Adrenal gland (tissue), 12 donors: ENCODE results near the gene C8G. TPM values are rescaled to one million over a fixed set of nuclear protein-coding genes. Genes with fewer than 3 reads are reported as not detected.

Source experiments
- DNase-seq, 7 donors: peaks; one replicate each; pipeline ENCODE4 v3.0.0-alpha.2; 2019 to 2020
- H3K27ac ChIP-seq, 5 donors: fragments of 200-600 bp; sonication (generic) in 4 of 5; 1 replicate in 3 of 5; 2 replicates in 2 of 5; pipeline versions ENCODE4 v1.5.1 to v1.8.0; 2016 to 2020; ENCODE audit warnings: mild to moderate bottlenecking in 1 of 5
- H3K27me3 ChIP-seq: fragments of 200-600 bp; 2 replicates; pipeline ENCODE4 v1.8.0; 2021
- H3K36me3 ChIP-seq, 2 donors: fragments of 200-600 bp; replicated peaks in 1 of 2; 1 replicate in 1 of 2; 2 replicates in 1 of 2; pipeline versions ENCODE4 v1.5.1 to v1.8.0; 2018 to 2022
- H3K4me1 ChIP-seq, 2 donors: fragments of 200-600 bp; replicated peaks in 1 of 2; 1 replicate in 1 of 2; 2 replicates in 1 of 2; pipeline versions ENCODE4 v1.5.1 to v1.8.0; 2018 to 2021
- H3K4me3 ChIP-seq, 4 donors: fragments of 200-600 bp; sonication (generic) in 3 of 4; one replicate each; pipeline ENCODE4 v1.5.1; 2016 to 2018
- H3K9me3 ChIP-seq, 3 donors: fragments of 200-600 bp; sonication (generic) in 1 of 3; replicated peaks in 1 of 3; 1 replicate in 2 of 3; 2 replicates in 1 of 3; pipeline versions ENCODE4 v1.5.1 to v1.8.0; 2016 to 2021
- CTCF ChIP-seq, 6 experiments: fragments of 450-650 bp in 4 of 6; fragments of 200-600 bp in 2 of 6; sonication (generic) in 1 of 6; IDR thresholded peaks; 1 replicate in 5 of 6; 2 replicates in 1 of 6; pipeline versions ENCODE4 v1.5.1 to v1.8.0; 2016 to 2021; ENCODE audit warnings: antibody characterized with exemption in 6 of 6, mild to moderate bottlenecking in 2 of 6, moderate library complexity in 1 of 6
- POLR2A ChIP-seq, 2 donors: fragments of 450-650 bp; IDR thresholded peaks; one replicate each; pipeline ENCODE4 v1.6.1; 2017; ENCODE audit warnings: antibody characterized with exemption in 2 of 2, mild to moderate bottlenecking in 2 of 2, moderate library complexity in 1 of 2
- WGBS, 4 donors: extraction: QIAGEN DNeasy Blood & Tissue Kit in 2 of 4; methylation state at CpG; one replicate each; pipeline versions ENCODE4 v1.1.5 to v1.1.7; 2013 to 2017; 5-methylcytosine and 5-hydroxymethylcytosine counted together
- intact Hi-C, 2 donors: fragments of 100-400 bp; cut with DNase I; formaldehyde crosslinking; loops; one replicate each; pipeline versions ENCODE4 v1.14.1 to v1.15.0; 2022 to 2023
- polyA plus RNA-seq, 3 donors: library from polyadenylated mRNA; stranded (reverse); fragments of 200-250 nt in 2 of 3; fragments of 350-450 nt in 1 of 3; fragmentation: Illumina TruSeq in 1 of 3; extraction: RNeasy Lipid Tissue Mini Kit (QIAGEN cat#74804) in 1 of 3; gene quantifications; one replicate each; pipeline ENCODE4 v1.2.3, GENCODE V29; 2013 to 2014
- total RNA-seq, 9 donors: library from RNA; depleted of rRNA in 4 of 9; stranded (reverse); fragments of >200 nt in 4 of 9; fragments of 120-200 nt in 1 of 9; fragmentation: NEBNext Ultra II Directional in 1 of 9; extraction: Animal tissue kit (Norgen Biotek cat#: 25700) in 1 of 9; gene quantifications; one replicate each; pipeline versions ENCODE4 v1.1.0 to v1.2.4, GENCODE V29; 2013 to 2023
- donor health status: healthy with polysubstance abuse.
- donor health status: Bipolar disorder and iron deficiency.
- donor health status: DM: yes; HTN: yes; CAD: no.
- donor health status: DM: no; HTN: no; CAD: no.
- donor health status: DM: no; HTN: no; CAD: no.
- donor health status: DM: yes; HTN: yes; CAD: no.

C8G gene
- total and polyA plus RNA-seq, 12 donors = 0.68 to 5.5 (median 2.2) TPM; not detected in 6

GRCh38 chr9:136957901-136958300, 12.9 kb downstream of the C8G start:
- Histone ChIP-seq H3K27me3 (no peaks in the 10 kb centered on the region), H3K36me3 (no peaks in the 10 kb centered on the region), H3K27ac (no peak overlapping the region), H3K4me1 (peaks cover 0 to under 1% of the 10 kb centered on the region in 2 donors), H3K9me3 (no peaks in the 10 kb centered on the region), H3K4me3 (no peak overlapping the region)
- TF ChIP-seq CTCF (IDR thresholded peaks at IDR 0.05) (no peak), POLR2A (IDR thresholded peaks at IDR 0.05) (no peak)
- 89 to 96% (median 93%) methylated on average over 5 to 6 of the region's 6 CpGs for WGBS, 4 donors
- intact Hi-C loops = loop anchor here in 1 of 2 donors (5.0 kb wide), 1 partner anchor 64 kb away; no protein-coding TSS in a partner anchor
- DNase-seq = no peak

DNA sequence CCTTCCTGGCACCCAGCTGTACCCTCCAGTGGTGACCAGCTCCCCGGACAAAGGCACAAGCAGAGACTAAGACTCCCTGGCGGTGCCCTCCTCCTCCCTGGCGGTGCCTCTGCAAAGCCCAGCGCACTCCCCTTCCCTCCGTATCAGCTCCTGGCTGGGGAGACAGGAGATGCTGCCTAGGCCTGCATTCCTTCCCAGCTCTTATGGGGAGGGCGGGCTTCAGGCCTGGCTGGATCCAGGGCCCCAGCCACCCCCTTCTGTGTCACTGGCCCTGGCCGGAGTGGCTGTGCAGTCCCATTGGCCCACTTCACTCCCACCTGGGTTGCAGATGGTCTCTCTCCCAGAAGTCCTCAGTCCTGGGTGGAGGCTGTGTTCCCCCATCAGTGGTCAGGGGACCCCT, 13.4 kb downstream of the C8G start:
- Histone ChIP-seq H3K27ac (no peak overlapping the region), H3K27me3 (no peaks in the 10 kb centered on the region), H3K4me3 (no peak overlapping the region), H3K9me3 (no peaks in the 10 kb centered on the region), H3K36me3 (no peaks in the 10 kb centered on the region), H3K4me1 (no peaks in the 10 kb centered on the region)
- intact Hi-C loops = loop anchor here in 1 of 2 donors (5.0 kb wide), 1 partner anchor 64 kb away; no protein-coding TSS in a partner anchor
- TF ChIP-seq CTCF (IDR thresholded peaks at IDR 0.05) (no peak), POLR2A (IDR thresholded peaks at IDR 0.05) (no peak)
- 90 to 96% (median 93%) methylated on average over 5 to 7 of the region's 7 CpGs for WGBS, 4 donors
- no peak for DNase-seq

DNA sequence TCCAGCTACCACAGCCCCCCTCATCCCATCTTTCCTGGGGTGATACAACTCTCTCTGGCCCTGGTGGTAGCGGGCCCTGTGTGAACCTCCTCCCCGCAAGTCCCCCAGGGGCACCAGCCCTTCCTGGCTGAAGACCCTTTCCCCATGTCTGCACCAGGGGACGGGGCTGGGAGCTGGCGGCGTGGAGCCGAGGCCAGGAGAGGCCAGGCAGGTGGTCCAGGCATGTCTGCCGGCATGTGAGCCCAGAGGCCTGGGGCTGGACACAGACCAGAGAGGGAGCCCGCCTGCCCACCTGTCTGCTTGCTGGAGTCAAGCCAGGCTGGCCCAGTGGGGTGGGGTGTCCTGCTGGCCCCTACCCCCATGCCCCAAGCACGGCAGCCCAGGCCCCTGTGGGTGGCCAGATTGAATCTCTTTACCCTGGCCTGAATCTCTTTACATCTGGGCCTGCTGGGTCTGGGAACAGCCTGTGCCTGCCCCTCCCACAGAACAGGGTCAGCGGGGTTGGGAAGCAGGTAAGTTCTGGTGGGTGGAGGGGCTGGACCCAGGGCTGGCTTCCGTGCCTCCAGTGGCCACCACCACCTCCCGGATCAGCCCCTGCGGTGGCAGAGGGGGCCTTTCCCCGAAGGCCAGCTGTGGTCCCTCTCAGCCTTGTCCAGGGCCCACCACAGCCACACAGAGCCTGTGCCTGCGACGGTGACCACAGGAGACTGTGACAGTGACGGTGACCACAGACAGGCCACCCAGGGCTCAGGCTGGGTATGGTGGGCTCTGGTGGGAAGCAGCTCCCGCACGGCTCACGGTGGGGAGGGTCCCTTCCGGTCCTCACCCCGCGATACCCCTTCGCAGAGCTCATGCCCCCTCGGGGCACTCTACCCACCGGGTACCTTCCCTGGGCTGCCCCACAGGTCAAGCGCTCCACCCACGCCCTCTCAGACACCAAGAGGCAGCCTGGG, 14.1 kb downstream of the C8G start:
- no peak for DNase-seq
- no peak overlapping the region for H3K4me3 ChIP-seq
- no peaks in the 10 kb centered on the region for H3K4me1 ChIP-seq
- H3K9me3 ChIP-seq = no peaks in the 10 kb centered on the region
- 82 to 95% (median 88%) methylated on average over 4 to 28 of the region's 28 CpGs for WGBS, 4 donors
- H3K36me3 ChIP-seq = no peaks in the 10 kb centered on the region
- TF ChIP-seq CTCF (IDR thresholded peaks at IDR 0.05) (no peak), POLR2A (IDR thresholded peaks at IDR 0.05) (no peak)
- H3K27me3 ChIP-seq = no peaks in the 10 kb centered on the region
- peak overlapping the region in 1 of 5 donors; percentile 36 for H3K27ac ChIP-seq
- intact Hi-C loops = loop anchor here in 1 of 2 donors (5.0 kb wide), 1 partner anchor 63 kb away; no protein-coding TSS in a partner anchor

DNA sequence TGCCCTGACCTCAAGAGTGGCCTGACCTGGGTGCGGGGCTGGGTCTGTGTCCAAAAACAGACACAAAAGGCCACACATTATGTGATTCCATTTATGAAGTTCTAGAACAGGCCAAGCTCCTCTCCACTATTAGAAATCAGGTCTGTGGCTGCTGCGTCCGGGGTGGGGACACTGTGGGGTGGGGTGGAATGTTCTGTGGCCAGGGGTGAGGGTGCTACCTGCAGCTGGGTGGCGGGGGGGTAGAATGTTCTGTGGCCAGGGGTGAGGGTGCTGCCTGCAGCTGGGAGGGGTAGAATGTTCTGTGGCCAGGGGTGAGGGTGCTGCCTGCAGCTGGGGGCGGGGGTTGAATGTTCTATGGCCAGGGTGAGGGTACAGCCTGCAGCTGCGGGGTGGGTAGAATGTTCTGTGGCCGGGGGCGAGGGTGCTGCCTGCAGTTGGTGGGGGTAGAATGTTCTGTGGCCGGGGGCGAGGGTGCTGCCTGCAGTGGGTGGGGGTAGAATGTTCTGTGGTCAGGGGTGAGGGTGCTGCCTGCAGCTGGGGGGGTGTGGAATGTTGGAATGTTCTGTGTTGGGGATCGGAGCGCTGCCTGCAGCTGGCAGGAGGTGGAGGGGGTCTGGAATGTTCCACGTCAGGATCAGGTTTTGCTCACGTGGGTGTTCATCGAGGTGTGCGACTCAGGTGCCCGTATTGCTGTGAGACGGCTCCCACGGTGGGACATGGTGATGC, 15.3 kb downstream of the C8G start:
- intact Hi-C loops = no loop called here
- H3K27me3 ChIP-seq = no peaks in the 10 kb centered on the region
- 73 to 84% (median 80%) methylated on average over 12 to 19 of the region's 19 CpGs for WGBS, 4 donors
- H3K36me3 ChIP-seq = no peaks in the 10 kb centered on the region
- no peak for TF ChIP-seq CTCF (IDR thresholded peaks at IDR 0.05)
- no peak for TF ChIP-seq POLR2A (IDR thresholded peaks at IDR 0.05)
- no peak overlapping the region for H3K4me3 ChIP-seq
- no peaks in the 10 kb centered on the region for H3K9me3 ChIP-seq
- DNase-seq = no peak
- peak overlapping the region in 1 of 5 donors; percentile 65 for H3K27ac ChIP-seq
- no peaks in the 10 kb centered on the region for H3K4me1 ChIP-seq
